Gastroesophageal sphincter (tissue), 3 donors: ENCODE results near the gene LRRC25.

ENCODE experiments used
- EP300 ChIP-seq: sonication (generic); formaldehyde crosslinking; IDR thresholded peaks from one replicate; pipeline ENCODE4 v1.6.1; 2017; ENCODE audit warnings: antibody characterized with exemption, mild to moderate bottlenecking
- POLR2A ChIP-seq, 2 donors: fragments of 450-650 bp; IDR thresholded peaks; one replicate each; pipeline ENCODE4 v1.6.1; 2017; ENCODE audit warnings: antibody characterized with exemption in 2 of 2, mild to moderate bottlenecking in 2 of 2, moderate library complexity in 1 of 2
- POLR2AphosphoS5 ChIP-seq: sonication (generic); formaldehyde crosslinking; IDR thresholded peaks from one replicate; pipeline ENCODE4 v1.6.1; 2017; ENCODE audit warnings: antibody characterized with exemption
- TF ChIP-seq, protein P1 (sequence below), 4 experiments: fragments of 200-600 bp in 2 of 4; fragments of 450-650 bp in 2 of 4; sonication (generic) in 1 of 4; IDR thresholded peaks; one replicate each; pipeline ENCODE4 v1.5.1; 2017 to 2019; ENCODE audit warnings: antibody characterized with exemption in 4 of 4, mild to moderate bottlenecking in 2 of 4, moderate library complexity in 2 of 4

DNA sequence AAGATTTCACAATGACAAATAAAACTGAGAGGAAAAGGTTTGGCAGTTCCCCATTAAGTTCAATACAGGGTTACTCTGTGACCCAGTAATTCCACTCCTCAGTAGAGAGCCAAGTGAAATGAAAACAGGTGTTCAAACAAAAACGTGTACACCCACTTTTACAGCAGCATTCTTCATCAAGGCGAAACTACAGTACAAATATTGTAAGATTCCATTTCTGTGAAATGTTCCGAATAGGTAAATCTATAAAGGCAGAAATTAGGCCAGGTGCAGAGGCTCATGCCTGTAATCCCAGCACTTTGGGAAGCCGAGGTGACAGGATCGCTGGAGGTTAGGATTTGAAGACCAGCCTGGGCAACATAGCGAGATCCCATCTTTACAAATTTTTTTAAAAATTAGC, 20.4 kb downstream of the LRRC25 start:
- TF ChIP-seq POLR2A (IDR thresholded peaks at IDR 0.05) = no peak
- TF ChIP-seq, protein P1, sequence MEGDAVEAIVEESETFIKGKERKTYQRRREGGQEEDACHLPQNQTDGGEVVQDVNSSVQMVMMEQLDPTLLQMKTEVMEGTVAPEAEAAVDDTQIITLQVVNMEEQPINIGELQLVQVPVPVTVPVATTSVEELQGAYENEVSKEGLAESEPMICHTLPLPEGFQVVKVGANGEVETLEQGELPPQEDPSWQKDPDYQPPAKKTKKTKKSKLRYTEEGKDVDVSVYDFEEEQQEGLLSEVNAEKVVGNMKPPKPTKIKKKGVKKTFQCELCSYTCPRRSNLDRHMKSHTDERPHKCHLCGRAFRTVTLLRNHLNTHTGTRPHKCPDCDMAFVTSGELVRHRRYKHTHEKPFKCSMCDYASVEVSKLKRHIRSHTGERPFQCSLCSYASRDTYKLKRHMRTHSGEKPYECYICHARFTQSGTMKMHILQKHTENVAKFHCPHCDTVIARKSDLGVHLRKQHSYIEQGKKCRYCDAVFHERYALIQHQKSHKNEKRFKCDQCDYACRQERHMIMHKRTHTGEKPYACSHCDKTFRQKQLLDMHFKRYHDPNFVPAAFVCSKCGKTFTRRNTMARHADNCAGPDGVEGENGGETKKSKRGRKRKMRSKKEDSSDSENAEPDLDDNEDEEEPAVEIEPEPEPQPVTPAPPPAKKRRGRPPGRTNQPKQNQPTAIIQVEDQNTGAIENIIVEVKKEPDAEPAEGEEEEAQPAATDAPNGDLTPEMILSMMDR (IDR thresholded peaks at IDR 0.05) = no peak
- TF ChIP-seq EP300 = no peak
- TF ChIP-seq POLR2AphosphoS5 = no peak
